Hepatocyte (in vitro differentiated cells): ENCODE data around the gene ARHGAP25. TPM values are rescaled to one million over a fixed set of nuclear protein-coding genes. Genes with fewer than 3 reads are reported as not detected.

Experiments used
- DNase-seq: peaks from one replicate; pipeline ENCODE4 v3.0.0-alpha.2; 2016; ENCODE audit warnings: low spot score
- H2AFZ ChIP-seq: fragments of 200-600 bp; sonication (generic); 2 replicates; pipeline ENCODE4 v1.6.0; 2016; ENCODE audit warnings: antibody characterized with exemption, mild to moderate bottlenecking
- H3K27ac ChIP-seq: fragments of 200-600 bp; sonication (generic); 2 replicates; pipeline ENCODE4 v1.5.1; 2016; ENCODE audit warnings: mild to moderate bottlenecking
- H3K27me3 ChIP-seq: fragments of 200-600 bp; sonication (generic); 2 replicates; pipeline ENCODE4 v1.6.1; 2016
- H3K36me3 ChIP-seq: fragments of 200-600 bp; sonication (generic); replicated peaks from 2 replicates; pipeline ENCODE4 v1.5.1; 2016; ENCODE audit warnings: low read depth; ENCODE audit not compliant: insufficient read depth
- H3K4me1 ChIP-seq: fragments of 200-600 bp; sonication (generic); 2 replicates; pipeline ENCODE4 v1.5.1; 2016; ENCODE audit warnings: mild to moderate bottlenecking, moderate library complexity; ENCODE audit not compliant: insufficient read depth
- H3K4me2 ChIP-seq: fragments of 200-600 bp; sonication (generic); 2 replicates; pipeline ENCODE4 v1.6.0; 2016
- H3K4me3 ChIP-seq: fragments of 200-600 bp; sonication (generic); 2 replicates; pipeline ENCODE4 v1.5.1; 2016; ENCODE audit warnings: mild to moderate bottlenecking
- H3K79me2 ChIP-seq: fragments of 200-600 bp; sonication (generic); 2 replicates; pipeline ENCODE4 v1.6.0; 2017; ENCODE audit warnings: mild to moderate bottlenecking
- H3K9me2 ChIP-seq: fragments of 200-600 bp; sonication (generic); replicated peaks from 2 replicates; pipeline ENCODE4 v1.6.0; 2017; ENCODE audit warnings: mild to moderate bottlenecking; ENCODE audit not compliant: insufficient read depth
- H3K9me3 ChIP-seq: fragments of 200-600 bp; sonication (generic); 2 replicates; pipeline ENCODE4 v1.5.1; 2016; ENCODE audit warnings: low read depth, mild to moderate bottlenecking
- H4K20me1 ChIP-seq: fragments of 200-600 bp; sonication (generic); 2 replicates; pipeline ENCODE4 v1.6.0; 2016; ENCODE audit warnings: mild to moderate bottlenecking; ENCODE audit not compliant: insufficient read depth, poor library complexity, severe bottlenecking
- EZH2 ChIP-seq: fragments of 200-600 bp; sonication (generic); IDR thresholded peaks from 2 replicates; pipeline ENCODE4 v1.6.1; 2016; ENCODE audit warnings: antibody characterized with exemption, mild to moderate bottlenecking, borderline replicate concordance
- EZH2phosphoT487 ChIP-seq: fragments of 200-600 bp; sonication (generic); IDR thresholded peaks from one replicate; pipeline ENCODE4 v1.6.1; 2018; ENCODE audit warnings: antibody characterized with exemption, mild to moderate bottlenecking, low read depth, moderate library complexity; ENCODE audit not compliant: unreplicated experiment, severe bottlenecking
- WGBS: methylation state at CpG from one replicate; pipeline ENCODE4 v1.1.6; 2016; ENCODE audit warnings: low lambda C conversion rate; ENCODE audit errors: missing lambda C conversion rate; 5-methylcytosine and 5-hydroxymethylcytosine counted together
- polyA plus RNA-seq: library from polyadenylated mRNA; unstranded; fragments of >200 nt; fragmentation: Nextera tagmentation; extraction: Ambion mirVana; gene quantifications from 2 replicates; pipeline ENCODE4 v1.2.1, GENCODE V29; 2016
- total RNA-seq: library from RNA; depleted of rRNA; stranded (reverse); fragments of >200 nt; gene quantifications from 2 replicates; pipeline ENCODE4 v1.2.3, GENCODE V29; 2014
- TF ChIP-seq, protein P1 (sequence below): fragments of 200-600 bp; sonication (generic); IDR thresholded peaks from 2 replicates; pipeline ENCODE4 v1.5.1; 2016; ENCODE audit warnings: antibody characterized with exemption, mild to moderate bottlenecking; ENCODE audit not compliant: poor library complexity

Gene ARHGAP25
- total and polyA plus RNA-seq, 2 experiments from 2014 or later: 0.21 to 0.47 TPM

DNA sequence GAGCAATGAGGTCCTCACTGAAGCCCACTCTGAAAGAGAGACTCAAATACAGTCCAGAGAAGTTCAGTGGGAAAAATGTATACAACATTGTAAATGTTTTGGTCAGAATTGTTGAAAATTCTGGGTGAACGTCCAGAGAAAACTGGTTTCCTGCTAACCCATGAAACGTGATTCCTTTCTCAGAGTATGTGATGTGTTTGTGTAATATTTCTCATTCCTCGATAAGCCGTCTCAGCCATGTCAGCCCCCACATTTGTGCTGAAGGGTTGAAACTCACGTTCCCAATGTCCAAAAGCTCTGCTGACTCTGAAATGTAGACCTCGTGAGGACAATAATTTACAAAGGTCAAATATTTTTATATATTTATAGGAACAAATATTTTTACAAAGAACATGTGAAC is 84.9 kb downstream of the ARHGAP25 start:
- Histone ChIP-seq H3K27ac (no peak overlapping the region), H3K27me3 (no peaks in the 10 kb centered on the region), H3K79me2 (no peaks in the 10 kb centered on the region), H3K9me3 (no peaks in the 10 kb centered on the region), H3K4me3 (no peak overlapping the region), H4K20me1 (no peaks in the 10 kb centered on the region), H3K4me2 (no peak overlapping the region), H3K9me2 (no peaks in the 10 kb centered on the region), H3K36me3 (no peaks in the 10 kb centered on the region), H2AFZ (no peak overlapping the region), H3K4me1 (no peaks in the 10 kb centered on the region)
- TF ChIP-seq EZH2 (no peak), EZH2phosphoT487 (no peak)
- TF ChIP-seq, protein P1, sequence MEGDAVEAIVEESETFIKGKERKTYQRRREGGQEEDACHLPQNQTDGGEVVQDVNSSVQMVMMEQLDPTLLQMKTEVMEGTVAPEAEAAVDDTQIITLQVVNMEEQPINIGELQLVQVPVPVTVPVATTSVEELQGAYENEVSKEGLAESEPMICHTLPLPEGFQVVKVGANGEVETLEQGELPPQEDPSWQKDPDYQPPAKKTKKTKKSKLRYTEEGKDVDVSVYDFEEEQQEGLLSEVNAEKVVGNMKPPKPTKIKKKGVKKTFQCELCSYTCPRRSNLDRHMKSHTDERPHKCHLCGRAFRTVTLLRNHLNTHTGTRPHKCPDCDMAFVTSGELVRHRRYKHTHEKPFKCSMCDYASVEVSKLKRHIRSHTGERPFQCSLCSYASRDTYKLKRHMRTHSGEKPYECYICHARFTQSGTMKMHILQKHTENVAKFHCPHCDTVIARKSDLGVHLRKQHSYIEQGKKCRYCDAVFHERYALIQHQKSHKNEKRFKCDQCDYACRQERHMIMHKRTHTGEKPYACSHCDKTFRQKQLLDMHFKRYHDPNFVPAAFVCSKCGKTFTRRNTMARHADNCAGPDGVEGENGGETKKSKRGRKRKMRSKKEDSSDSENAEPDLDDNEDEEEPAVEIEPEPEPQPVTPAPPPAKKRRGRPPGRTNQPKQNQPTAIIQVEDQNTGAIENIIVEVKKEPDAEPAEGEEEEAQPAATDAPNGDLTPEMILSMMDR: no peak
- no peak for DNase-seq
- WGBS: 82% methylated on average over 6 of the region's 6 CpGs

DNA sequence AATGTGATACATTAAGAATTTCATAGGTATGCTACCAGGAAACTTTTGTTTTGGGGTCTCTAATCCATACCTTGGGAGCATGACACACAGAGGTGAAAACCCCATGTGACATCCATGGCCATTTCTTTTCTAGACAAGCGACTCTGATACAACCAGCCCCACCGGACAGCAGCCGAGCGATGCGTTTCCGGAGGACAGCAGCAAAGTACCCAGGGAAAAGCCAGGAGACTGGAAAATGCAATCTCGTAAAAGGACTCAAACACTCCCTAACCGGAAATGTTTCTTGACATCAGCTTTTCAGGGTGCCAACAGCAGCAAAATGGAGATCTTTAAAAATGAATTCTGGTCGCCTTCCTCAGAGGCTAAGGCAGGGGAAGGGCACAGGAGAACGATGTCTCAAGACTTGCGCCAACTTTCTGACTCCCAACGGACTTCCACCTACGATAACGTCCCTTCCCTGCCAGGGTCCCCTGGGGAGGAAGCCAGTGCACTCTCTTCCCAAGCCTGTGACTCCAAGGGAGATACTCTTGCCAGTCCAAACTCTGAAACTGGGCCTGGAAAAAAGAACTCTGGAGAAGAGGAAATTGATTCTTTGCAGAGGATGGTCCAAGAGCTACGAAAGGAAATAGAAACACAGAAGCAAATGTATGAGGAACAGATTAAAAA is 87.7 kb downstream of the ARHGAP25 start:
- no peak for DNase-seq
- TF ChIP-seq EZH2phosphoT487 (no peak), EZH2 (no peak)
- TF ChIP-seq, protein P1: no peak
- no peaks in the 10 kb centered on the region for H4K20me1 ChIP-seq
- no peaks in the 10 kb centered on the region for H3K9me2 ChIP-seq
- no peaks in the 10 kb centered on the region for H3K79me2 ChIP-seq
- no peaks in the 10 kb centered on the region for H3K27me3 ChIP-seq
- no peak overlapping the region for H3K4me3 ChIP-seq
- H2AFZ ChIP-seq: no peak overlapping the region
- no peaks in the 10 kb centered on the region for H3K9me3 ChIP-seq
- 86% methylated on average over 15 of the region's 15 CpGs for WGBS
- H3K4me1 ChIP-seq: no peaks in the 10 kb centered on the region
- H3K36me3 ChIP-seq: no peaks in the 10 kb centered on the region
- no peak overlapping the region for H3K4me2 ChIP-seq
- H3K27ac ChIP-seq: no peak overlapping the region

DNA sequence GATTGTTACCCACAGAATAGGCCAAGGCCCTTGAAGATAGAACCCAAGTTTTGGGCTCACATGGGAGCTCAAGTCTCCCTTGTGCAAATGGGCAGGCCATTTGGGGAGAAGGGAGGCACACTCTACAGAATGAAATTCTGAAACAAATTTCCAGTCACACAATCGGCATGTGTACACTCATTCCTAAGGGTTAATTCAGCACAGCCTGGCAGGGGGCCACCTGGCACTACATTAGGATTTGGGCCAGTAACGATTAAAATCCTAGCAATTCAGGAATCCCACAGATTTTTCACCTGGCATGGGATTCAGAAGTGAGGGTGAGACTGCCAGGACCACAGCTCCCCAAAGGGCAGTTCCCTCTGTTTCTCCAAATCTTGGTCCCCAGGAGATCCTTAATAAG is 90.2 kb downstream of the ARHGAP25 start:
- 93% methylated on average over 2 of the region's 2 CpGs for WGBS
- Histone ChIP-seq H3K9me2 (no peaks in the 10 kb centered on the region), H3K4me1 (peaks cover 14% of the 10 kb centered on the region), H4K20me1 (no peaks in the 10 kb centered on the region), H3K36me3 (no peaks in the 10 kb centered on the region), H3K79me2 (no peaks in the 10 kb centered on the region), H3K27me3 (no peaks in the 10 kb centered on the region), H3K4me3 (no peak overlapping the region), H3K4me2 (no peak overlapping the region), H3K27ac (no peak overlapping the region), H3K9me3 (no peaks in the 10 kb centered on the region), H2AFZ (no peak overlapping the region)
- TF ChIP-seq, protein P1: no peak
- TF ChIP-seq EZH2: no peak
- TF ChIP-seq EZH2phosphoT487: no peak
- no peak for DNase-seq
